ENCODE results near the gene VAV2.

VAV2 gene

GRCh38 chr9:133778336-133779013 lies 213.6 kb downstream of the VAV2 start:
- no peaks in the 10 kb centered on the region for H3K4me1 ChIP-seq (ENCODE audit: insufficient read depth, low read length)
- no peaks in the 10 kb centered on the region for H3K27me3 ChIP-seq (ENCODE audit: control insufficient read depth in 1 of 2, insufficient read depth in 2 of 2, low read length in 2 of 2)
- no peaks in the 10 kb centered on the region for H3K9me3 ChIP-seq (ENCODE audit: low read length)
- no peak overlapping the region for H3K9ac ChIP-seq (ENCODE audit: low read length)
- no peak overlapping the region for H3K4me3 ChIP-seq (ENCODE audit: low read depth in 1 of 2, low read length in 2 of 2)
- no peak overlapping the region for H3K27ac ChIP-seq (ENCODE audit: low read depth, low read length)
- peaks cover 14% of the 10 kb centered on the region for H3K36me3 ChIP-seq (ENCODE audit: insufficient read depth, low read length)

- H3K27me3 ChIP-seq (ENCODE audit: control insufficient read depth in 1 of 2, insufficient read depth in 2 of 2, low read length in 2 of 2): no peaks in the 10 kb centered on the region
- H3K4me3 ChIP-seq (ENCODE audit: low read depth in 1 of 2, low read length in 2 of 2): no peak overlapping the region
- H3K36me3 ChIP-seq (ENCODE audit: insufficient read depth, low read length): peaks cover 14% of the 10 kb centered on the region
- H3K4me1 ChIP-seq (ENCODE audit: insufficient read depth, low read length): no peaks in the 10 kb centered on the region
- H3K9me3 ChIP-seq (ENCODE audit: low read length): no peaks in the 10 kb centered on the region
- no peak overlapping the region for H3K9ac ChIP-seq (ENCODE audit: low read length)
- no peak overlapping the region for H3K27ac ChIP-seq (ENCODE audit: low read depth, low read length)
Observed at GRCh38 chr9:133777871-133778270, 214.3 kb downstream of the VAV2 start.

DNA sequence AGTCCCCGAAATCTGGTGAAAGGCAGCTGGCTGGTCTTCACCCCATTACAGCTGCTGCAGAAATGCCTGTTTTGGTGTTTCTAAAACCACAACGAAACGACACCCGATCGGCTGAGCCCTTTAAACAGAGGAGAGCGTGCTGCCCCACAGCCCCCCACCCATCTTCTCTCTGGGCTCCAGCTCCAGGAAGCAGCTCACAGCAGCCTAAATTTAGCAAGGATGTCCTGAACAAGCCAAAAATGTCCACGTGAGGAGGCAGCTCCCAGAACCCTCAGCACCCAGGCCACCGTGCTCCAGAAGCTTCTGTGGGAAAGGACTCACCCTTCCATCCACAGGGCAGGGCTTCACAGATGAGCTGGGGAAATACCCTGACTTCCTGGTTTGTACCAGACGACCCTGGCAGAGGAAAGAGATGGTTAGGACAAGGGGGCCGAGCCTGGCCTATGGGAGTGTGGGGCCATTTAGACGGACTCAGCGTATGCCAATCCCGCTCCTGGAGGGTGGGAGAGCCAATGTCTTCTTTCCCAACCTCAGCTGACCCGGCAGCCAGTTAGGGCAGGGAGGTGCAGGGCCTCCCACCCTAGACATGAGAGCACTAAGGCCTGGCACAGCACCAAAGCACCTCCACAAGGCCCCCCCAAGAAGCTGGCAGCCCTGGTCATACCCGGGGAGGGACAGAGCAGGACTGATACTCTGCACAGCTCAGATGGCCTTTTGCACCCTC lies 214.9 kb downstream of the VAV2 start:
- no peaks in the 10 kb centered on the region for H3K27me3 ChIP-seq (ENCODE audit: control insufficient read depth in 1 of 2, insufficient read depth in 2 of 2, low read length in 2 of 2)
- no peak overlapping the region for H3K9ac ChIP-seq (ENCODE audit: low read length)
- peaks cover 14% of the 10 kb centered on the region for H3K36me3 ChIP-seq (ENCODE audit: insufficient read depth, low read length)
- H3K4me3 ChIP-seq (ENCODE audit: low read depth in 1 of 2, low read length in 2 of 2): no peak overlapping the region
- H3K4me1 ChIP-seq (ENCODE audit: insufficient read depth, low read length): no peaks in the 10 kb centered on the region
- H3K9me3 ChIP-seq (ENCODE audit: low read length): no peaks in the 10 kb centered on the region
- H3K27ac ChIP-seq (ENCODE audit: low read depth, low read length): no peak overlapping the region

DNA sequence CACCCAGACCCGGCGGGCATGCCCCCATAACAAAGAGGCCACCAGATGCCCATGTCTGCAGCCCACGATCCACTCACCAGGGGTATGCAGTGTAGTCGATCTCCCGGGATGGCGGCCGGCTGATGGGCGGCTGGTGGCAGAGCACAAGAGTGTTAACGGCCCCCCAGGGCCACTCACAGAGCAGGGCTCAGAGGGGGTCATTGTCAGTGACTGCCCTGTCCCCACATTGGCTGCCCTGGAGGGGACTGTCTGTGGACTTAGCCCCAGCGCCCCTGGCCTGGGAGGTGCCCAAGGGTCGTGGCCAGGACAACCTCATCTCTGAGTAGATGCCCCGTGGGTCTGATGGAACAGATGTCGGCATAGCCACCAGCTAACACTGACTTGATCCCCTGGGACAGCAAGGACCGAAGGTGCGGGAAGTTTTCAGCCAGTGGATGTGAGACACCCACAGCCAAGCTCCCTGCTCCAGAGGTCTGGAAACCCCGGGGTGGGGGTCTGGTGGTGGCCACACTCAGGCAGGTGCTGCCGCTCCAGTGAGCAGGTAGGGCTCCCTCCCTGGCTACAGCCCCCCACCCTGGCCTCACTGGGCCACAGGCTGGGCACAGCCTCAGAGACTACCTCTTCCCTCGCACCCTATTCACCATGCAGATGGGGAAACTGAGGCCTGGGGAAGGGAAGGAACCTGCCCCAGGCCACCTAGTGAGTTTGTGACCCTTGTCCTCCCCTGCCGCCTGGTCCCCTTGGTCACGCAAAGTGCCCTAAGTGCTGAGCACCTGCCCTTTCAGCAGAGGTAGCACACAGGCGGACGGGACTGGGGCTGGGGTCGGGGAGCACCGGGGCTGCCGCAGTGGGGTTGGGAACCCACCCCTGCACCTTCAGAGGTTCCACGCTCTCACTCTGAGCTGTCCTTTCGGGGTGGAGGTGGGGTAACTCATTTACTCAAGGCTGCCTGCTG lies 215.9 kb downstream of the VAV2 start:
- Histone ChIP-seq H3K4me1 (ENCODE audit: insufficient read depth, low read length) (no peaks in the 10 kb centered on the region), H3K9ac (ENCODE audit: low read length) (no peak overlapping the region), H3K4me3 (ENCODE audit: low read depth in 1 of 2, low read length in 2 of 2) (no peak overlapping the region), H3K9me3 (ENCODE audit: low read length) (no peaks in the 10 kb centered on the region), H3K27ac (ENCODE audit: low read depth, low read length) (no peak overlapping the region), H3K36me3 (ENCODE audit: insufficient read depth, low read length) (peaks cover 14% of the 10 kb centered on the region), H3K27me3 (ENCODE audit: control insufficient read depth in 1 of 2, insufficient read depth in 2 of 2, low read length in 2 of 2) (no peaks in the 10 kb centered on the region)

DNA sequence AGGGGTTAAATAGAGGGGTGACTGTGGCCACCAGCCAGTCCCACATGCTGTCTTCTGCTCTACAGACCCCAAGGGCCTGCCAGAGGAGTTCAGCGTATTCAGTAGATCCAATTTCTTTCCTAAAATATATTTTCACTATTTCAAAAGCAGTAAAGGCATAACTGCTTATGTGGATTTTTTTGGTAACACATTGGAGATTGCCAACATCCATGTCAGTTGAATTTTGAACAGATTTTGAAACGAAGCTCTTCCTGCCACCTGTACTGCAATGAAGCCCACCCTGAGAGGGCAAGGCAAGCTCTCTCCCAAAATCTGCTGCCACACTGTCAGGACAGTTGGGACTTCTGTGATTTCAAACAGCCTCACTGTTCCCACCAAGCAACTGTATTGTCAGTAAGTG lies 216.8 kb downstream of the VAV2 start:
- no peaks in the 10 kb centered on the region for H3K4me1 ChIP-seq (ENCODE audit: insufficient read depth, low read length)
- H3K27ac ChIP-seq (ENCODE audit: low read depth, low read length): no peak overlapping the region
- H3K9ac ChIP-seq (ENCODE audit: low read length): no peak overlapping the region
- H3K4me3 ChIP-seq (ENCODE audit: low read depth in 1 of 2, low read length in 2 of 2): no peak overlapping the region
- peaks cover 14% of the 10 kb centered on the region for H3K36me3 ChIP-seq (ENCODE audit: insufficient read depth, low read length)
- H3K9me3 ChIP-seq (ENCODE audit: low read length): no peaks in the 10 kb centered on the region
- H3K27me3 ChIP-seq (ENCODE audit: control insufficient read depth in 1 of 2, insufficient read depth in 2 of 2, low read length in 2 of 2): no peaks in the 10 kb centered on the region

GRCh38 chr9:133774799-133775198 lies 217.3 kb downstream of the VAV2 start:
- Histone ChIP-seq H3K27me3 (ENCODE audit: control insufficient read depth in 1 of 2, insufficient read depth in 2 of 2, low read length in 2 of 2) (no peaks in the 10 kb centered on the region), H3K27ac (ENCODE audit: low read depth, low read length) (no peak overlapping the region), H3K9me3 (ENCODE audit: low read length) (no peaks in the 10 kb centered on the region), H3K9ac (ENCODE audit: low read length) (no peak overlapping the region), H3K4me1 (ENCODE audit: insufficient read depth, low read length) (no peaks in the 10 kb centered on the region), H3K36me3 (ENCODE audit: insufficient read depth, low read length) (peaks cover 14% of the 10 kb centered on the region), H3K4me3 (ENCODE audit: low read depth in 1 of 2, low read length in 2 of 2) (no peak overlapping the region)

DNA sequence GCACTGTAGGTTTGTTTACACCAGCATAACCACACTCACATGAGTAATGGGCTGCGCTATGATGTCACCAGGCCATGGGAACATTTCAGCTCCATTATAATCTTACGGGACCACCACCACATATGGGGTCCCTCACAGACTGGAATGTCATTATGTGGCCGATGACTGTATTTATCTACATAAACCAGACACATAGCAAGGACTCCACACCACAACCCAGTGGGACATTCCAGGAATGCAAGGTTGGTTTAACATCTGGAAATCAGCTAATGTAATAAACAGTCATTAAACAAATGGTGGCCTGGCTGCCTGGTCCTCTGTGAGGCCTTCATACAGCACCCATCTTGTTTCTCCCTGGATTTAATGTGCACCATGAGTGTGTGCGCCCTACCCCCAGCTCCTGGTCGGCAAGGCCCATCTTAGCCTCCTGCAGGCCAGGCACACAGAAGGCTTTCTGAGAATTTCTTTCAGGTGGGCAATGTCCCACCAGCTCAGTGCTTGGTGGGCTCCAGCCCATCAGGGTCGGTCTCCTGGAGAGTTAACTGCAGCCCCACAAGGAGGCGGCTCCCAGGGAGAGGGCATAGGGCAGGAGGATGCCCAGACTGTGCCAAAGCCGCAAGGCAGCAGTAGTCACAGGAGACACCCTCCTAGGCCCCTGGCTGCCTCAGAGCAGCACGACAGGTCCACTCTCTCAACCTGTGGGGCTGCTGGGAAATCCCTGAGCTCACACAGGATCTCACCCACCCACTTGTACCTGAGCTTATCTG lies 218.1 kb downstream of the VAV2 start:
- peaks cover 14% of the 10 kb centered on the region for H3K36me3 ChIP-seq (ENCODE audit: insufficient read depth, low read length)
- H3K27ac ChIP-seq (ENCODE audit: low read depth, low read length): no peak overlapping the region
- no peaks in the 10 kb centered on the region for H3K9me3 ChIP-seq (ENCODE audit: low read length)
- no peak overlapping the region for H3K9ac ChIP-seq (ENCODE audit: low read length)
- H3K4me1 ChIP-seq (ENCODE audit: insufficient read depth, low read length): no peaks in the 10 kb centered on the region
- no peak overlapping the region for H3K4me3 ChIP-seq (ENCODE audit: low read depth in 1 of 2, low read length in 2 of 2)
- H3K27me3 ChIP-seq (ENCODE audit: control insufficient read depth in 1 of 2, insufficient read depth in 2 of 2, low read length in 2 of 2): no peaks in the 10 kb centered on the region

- H3K4me3 ChIP-seq (ENCODE audit: low read depth in 1 of 2, low read length in 2 of 2): no peak overlapping the region
- H3K27me3 ChIP-seq (ENCODE audit: control insufficient read depth in 1 of 2, insufficient read depth in 2 of 2, low read length in 2 of 2): no peaks in the 10 kb centered on the region
- H3K27ac ChIP-seq (ENCODE audit: low read depth, low read length): no peak overlapping the region
- H3K9me3 ChIP-seq (ENCODE audit: low read length): no peaks in the 10 kb centered on the region
- H3K4me1 ChIP-seq (ENCODE audit: insufficient read depth, low read length): no peaks in the 10 kb centered on the region
- peaks cover 20% of the 10 kb centered on the region for H3K36me3 ChIP-seq (ENCODE audit: insufficient read depth, low read length)
- no peak overlapping the region for H3K9ac ChIP-seq (ENCODE audit: low read length)
Observed at GRCh38 chr9:133772581-133772980, 219.5 kb downstream of the VAV2 start.

DNA sequence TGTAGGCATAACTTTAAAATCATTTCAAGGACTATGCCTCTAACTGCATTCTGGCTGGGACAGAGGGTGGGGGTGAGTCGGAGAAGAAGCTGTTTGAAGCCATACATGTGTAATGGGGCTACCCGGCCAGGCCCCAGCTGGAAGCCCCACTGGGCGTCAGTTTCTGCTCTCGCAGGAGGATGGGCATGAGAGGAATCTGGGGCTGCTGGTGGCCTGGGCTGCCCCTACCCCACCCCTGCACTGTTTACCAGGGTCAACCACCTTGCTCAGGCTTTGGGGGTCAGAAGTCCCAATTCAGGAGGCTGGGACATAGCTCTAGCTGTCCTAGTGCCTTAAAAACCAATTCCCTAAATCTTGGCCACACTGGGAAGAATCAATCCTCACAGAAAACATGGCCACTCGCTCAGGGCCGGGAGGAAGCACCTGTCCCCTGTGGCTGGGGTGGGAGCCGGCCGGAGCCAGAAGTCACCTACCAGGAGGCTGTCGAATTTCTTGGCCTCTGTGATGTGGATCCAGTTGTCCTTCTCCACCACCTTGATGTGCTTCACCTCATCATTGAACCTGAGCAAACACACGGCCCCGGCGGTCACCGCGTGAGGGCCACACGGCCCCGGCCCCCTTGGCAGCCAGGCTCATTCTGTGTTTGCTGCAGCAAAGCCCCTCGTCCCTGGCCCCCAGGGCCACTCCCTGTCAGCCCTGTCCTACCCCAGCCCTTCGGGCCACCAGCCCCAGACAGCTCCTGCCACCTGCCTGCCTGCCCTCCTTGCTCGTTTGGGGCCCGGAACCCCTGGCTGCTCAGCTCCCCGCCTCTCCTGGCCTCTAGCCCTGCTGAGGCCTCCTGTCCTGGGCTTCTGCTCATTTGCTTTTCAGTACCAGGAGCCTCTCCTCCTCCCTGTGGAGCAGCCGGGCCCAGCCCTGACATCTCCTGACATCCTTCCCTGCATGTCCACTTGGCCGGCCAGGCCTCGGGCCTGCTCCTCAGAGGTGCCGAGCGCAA lies 220.3 kb downstream of the VAV2 start:
- no peak overlapping the region for H3K9ac ChIP-seq (ENCODE audit: low read length)
- H3K4me1 ChIP-seq (ENCODE audit: insufficient read depth, low read length): no peaks in the 10 kb centered on the region
- H3K9me3 ChIP-seq (ENCODE audit: low read length): no peaks in the 10 kb centered on the region
- no peak overlapping the region for H3K27ac ChIP-seq (ENCODE audit: low read depth, low read length)
- no peaks in the 10 kb centered on the region for H3K27me3 ChIP-seq (ENCODE audit: control insufficient read depth in 1 of 2, insufficient read depth in 2 of 2, low read length in 2 of 2)
- no peak overlapping the region for H3K4me3 ChIP-seq (ENCODE audit: low read depth in 1 of 2, low read length in 2 of 2)
- H3K36me3 ChIP-seq (ENCODE audit: insufficient read depth, low read length): peaks cover 25% of the 10 kb centered on the region

DNA sequence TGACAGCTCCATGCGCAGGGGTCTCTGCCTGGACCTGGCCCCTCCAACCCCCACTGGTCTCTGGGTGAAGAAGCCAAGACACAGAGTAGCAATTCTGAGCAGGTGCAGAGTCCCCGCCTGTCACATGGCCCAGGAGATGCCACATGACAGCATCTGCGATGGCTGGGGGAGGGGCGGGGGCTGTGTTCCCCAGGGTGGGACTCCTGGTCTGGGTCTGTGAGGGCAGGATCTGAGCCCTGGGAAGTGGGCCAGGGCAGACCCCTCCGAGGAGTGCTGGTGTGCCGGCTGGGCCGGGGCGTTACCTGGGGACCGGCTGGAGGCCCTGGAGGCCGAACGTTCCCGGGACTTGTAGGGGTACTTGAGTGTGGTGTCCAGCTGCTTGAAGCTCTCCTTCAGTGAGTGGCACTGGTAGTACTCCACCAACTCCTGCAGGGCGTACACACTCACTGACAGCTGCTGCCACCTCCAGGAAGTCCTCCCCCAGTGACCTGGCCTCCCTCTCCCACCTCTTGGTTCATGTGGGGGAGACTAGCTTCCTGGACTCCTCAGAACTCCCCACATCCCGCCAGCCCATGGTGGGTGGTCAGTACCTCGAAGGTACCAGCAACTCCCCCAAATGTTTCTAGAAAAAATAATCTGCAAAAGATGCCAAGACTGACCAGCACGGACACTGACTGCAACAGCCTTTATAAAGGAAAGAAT lies 221.9 kb downstream of the VAV2 start:
- no peak overlapping the region for H3K27ac ChIP-seq (ENCODE audit: low read depth, low read length)
- peaks cover 25% of the 10 kb centered on the region for H3K36me3 ChIP-seq (ENCODE audit: insufficient read depth, low read length)
- no peak overlapping the region for H3K9ac ChIP-seq (ENCODE audit: low read length)

More for the DNA sequence above, 221.9 kb downstream of the VAV2 start:
- Histone ChIP-seq H3K4me1 (ENCODE audit: insufficient read depth, low read length) (no peaks in the 10 kb centered on the region), H3K27me3 (ENCODE audit: control insufficient read depth in 1 of 2, insufficient read depth in 2 of 2, low read length in 2 of 2) (no peaks in the 10 kb centered on the region), H3K4me3 (ENCODE audit: low read depth in 1 of 2, low read length in 2 of 2) (no peak overlapping the region), H3K9me3 (ENCODE audit: low read length) (no peaks in the 10 kb centered on the region)

Data from muscle layer of colon (tissue), 2 donors.